Heart right ventricle (tissue), 16 donors: ENCODE results near the gene JPH2. TPM values are rescaled to one million over a fixed set of nuclear protein-coding genes. Genes with fewer than 3 reads are reported as not detected.

Experiments
- ATAC-seq, 8 donors: fragments of 200-7000 bp; cut with Tn5 transposase; one replicate each; pipeline ENCODE4 v1.9.1; 2020; ENCODE audit warnings: mild to moderate bottlenecking in 8 of 8, moderate library complexity in 8 of 8, moderate number of reproducible peaks in 1 of 8
- DNase-seq, 2 donors: peaks; one replicate each; pipeline ENCODE4 v3.0.0-alpha.2; 2020
- H3K27ac ChIP-seq, 10 donors: fragments of 200-600 bp; sonication (generic) in 2 of 10; one replicate each; pipeline versions ENCODE4 v1.5.0 to v1.8.0; 2020 to 2022; ENCODE audit warnings: mild to moderate bottlenecking in 3 of 10
- H3K27me3 ChIP-seq, 7 donors: fragments of 200-600 bp; one replicate each; pipeline ENCODE4 v1.8.0; 2021 to 2022; ENCODE audit warnings: mild to moderate bottlenecking in 2 of 7
- H3K36me3 ChIP-seq, 9 donors: fragments of 200-600 bp; sonication (generic) in 1 of 9; one replicate each; pipeline versions ENCODE4 v1.5.0 to v1.8.0; 2020 to 2022; ENCODE audit warnings: mild to moderate bottlenecking in 2 of 9
- H3K4me1 ChIP-seq, 9 donors: fragments of 200-600 bp; sonication (generic) in 1 of 9; one replicate each; pipeline versions ENCODE4 v1.5.0 to v1.8.0; 2020 to 2022; ENCODE audit warnings: mild to moderate bottlenecking in 4 of 9
- H3K4me3 ChIP-seq, 10 donors: fragments of 200-600 bp; sonication (generic) in 2 of 10; one replicate each; pipeline versions ENCODE4 v1.5.0 to v1.8.0; 2020 to 2022; ENCODE audit warnings: mild to moderate bottlenecking in 7 of 10, moderate library complexity in 2 of 10
- H3K9me3 ChIP-seq, 11 donors: fragments of 200-600 bp in 10 of 11; sonication (generic) in 2 of 11; one replicate each; pipeline versions ENCODE4 v1.5.0 to v1.8.0; 2013 to 2022; ENCODE audit warnings: mild to moderate bottlenecking in 2 of 11, control low read depth in 1 of 11, moderate library complexity in 1 of 11
- CTCF ChIP-seq, 9 donors: fragments of 200-600 bp; sonication (generic) in 2 of 9; IDR thresholded peaks; one replicate each; pipeline versions ENCODE4 v1.5.0 to v1.8.0; 2021 to 2022; ENCODE audit warnings: antibody characterized with exemption in 9 of 9, mild to moderate bottlenecking in 5 of 9, moderate library complexity in 1 of 9
- WGBS, 2 donors: extraction: QIAGEN DNeasy Blood & Tissue Kit; methylation state at CpG; one replicate each; pipeline ENCODE4 v1.1.7; 2013; ENCODE audit warnings: inconsistent platforms in 1 of 2; 5-methylcytosine and 5-hydroxymethylcytosine counted together
- intact Hi-C, 10 donors: fragments of 100-400 bp; cut with DNase I; formaldehyde crosslinking; loops; one replicate each; pipeline versions ENCODE4 v1.11.1 to v1.14.2; 2022
- polyA plus RNA-seq, 2 donors: library from polyadenylated mRNA; stranded (reverse); fragments of 200-250 nt; gene quantifications; one replicate each; pipeline ENCODE4 v1.2.3, GENCODE V29; 2013
- total RNA-seq, 10 donors: library from RNA; stranded (reverse); fragmentation: NEBNext Ultra II Directional in 3 of 10; extraction: Animal tissue kit (Norgen Biotek cat#: 25700) in 3 of 10; gene quantifications; one replicate each; pipeline versions ENCODE4 v1.2.1 to v1.2.4, GENCODE V29; 2021 to 2023
- donor health status: Arrhythmogenic right ventricular cardiomyopathy.
- donor health status: ischemic (EF 13 %, LVEDD 7.1; RV severe dilation, severe dysfunction).
- donor health status: healthy with polysubstance abuse.
- donor health status: DM: no; HTN: yes; CAD: no.
- donor health status: DM: no; HTN: no; CAD: no.
- donor health status: ischemic (EF 25% LVEDD 6.9; RV normal size, moderate dysfunction).
- donor health status: ischemic (EF 25% LVEDD 5.7; RV mildly dilated, moderate dysfunction).
- donor health status: healthy.
- donor health status: DM: yes; HTN: yes; CAD: no.
- donor health status: Ischemic cardiomyopathy.
- donor health status: ischemic (EF 35%, LVEDD 5.7; RV mildly dilated, moderate dysfunction).
- donor health status: nonischemic (EF 11% LVEDD 7.7; RV severe dilation, severe dysfunction).
- donor health status: DM: yes; HTN: yes; CAD: no.
- donor health status: PGD.
- donor health status: ischemic (EF 29% LVEDD 5.4; RV normal size, mild dysfunction).
- donor health status: nonischemic (EF 23%, LVEDD 6.1; RV moderate dilation, normal function).

JPH2 gene
- total and polyA plus RNA-seq, 12 donors: 61.9 to 215 (median 146) TPM

GRCh38 chr20:44080064-44080463 is 106.9 kb downstream of the JPH2 start:
- Histone ChIP-seq H3K36me3 (no peaks in the 10 kb centered on the region), H3K4me3 (no peak overlapping the region), H3K4me1 (peaks cover 0 to 17% (median 4%) of the 10 kb centered on the region in 9 donors), H3K27ac (no peak overlapping the region), H3K9me3 (no peaks in the 10 kb centered on the region), H3K27me3 (no peaks in the 10 kb centered on the region)
- DNase-seq (no peak), ATAC-seq (peak in 1 of 8 donors; percentile 39)
- intact Hi-C loops: loop anchor here (1.0 to 10.0 kb wide), 15 partner anchors 24 to 635 kb away; partner anchors contain the start of gene SRSF6 (in 1 of the 10)
- no peak for TF ChIP-seq CTCF (IDR thresholded peaks at IDR 0.05)
- WGBS, 2 donors: 54 to 59% methylated on average over 10 of the region's 10 CpGs

- 91 to 95% methylated on average over 10 of the region's 10 CpGs for WGBS, 2 donors
- intact Hi-C loops: loop anchor here in 4 of 10 donors (2.0 to 10.0 kb wide), 4 partner anchors 234 to 624 kb away; partner anchors contain the start of gene SRSF6 (in 1 of the 4)
- no peak overlapping the region for H3K27ac ChIP-seq
Observed at GRCh38 chr20:44079291-44079690, 107.7 kb downstream of the JPH2 start.

GRCh38 chr20:44075950-44076232 is 111.1 kb downstream of the JPH2 start:
- H3K27me3 ChIP-seq: no peaks in the 10 kb centered on the region
- H3K4me3 ChIP-seq: no peak overlapping the region
- ATAC-seq: no peak
- H3K9me3 ChIP-seq: no peaks in the 10 kb centered on the region
- H3K4me1 ChIP-seq: peaks cover 0 to 43% (median 8%) of the 10 kb centered on the region in 9 donors
- no peak for DNase-seq
- no peak overlapping the region for H3K27ac ChIP-seq
- no peak for TF ChIP-seq CTCF (IDR thresholded peaks at IDR 0.05)
- no peaks in the 10 kb centered on the region for H3K36me3 ChIP-seq
- WGBS, 2 donors: 91 to 98% methylated on average over 5 of the region's 5 CpGs
- intact Hi-C loops: loop anchor here in 3 of 10 donors (5.0 to 10.0 kb wide), 3 partner anchors 231 to 621 kb away; partner anchors contain the start of gene SRSF6 (in 1 of the 3)

More at GRCh38 chr20:44079291-44079690, 107.7 kb downstream of the JPH2 start:
- no peaks in the 10 kb centered on the region for H3K36me3 ChIP-seq
- no peaks in the 10 kb centered on the region for H3K27me3 ChIP-seq
- no peak for DNase-seq
- TF ChIP-seq CTCF (IDR thresholded peaks at IDR 0.05): no peak
- peaks cover 0 to 22% (median 5%) of the 10 kb centered on the region in 9 donors for H3K4me1 ChIP-seq
- ATAC-seq: no peak
- no peaks in the 10 kb centered on the region for H3K9me3 ChIP-seq
- no peak overlapping the region for H3K4me3 ChIP-seq

GRCh38 chr20:44075191-44075949 is 111.6 kb downstream of the JPH2 start:
- Histone ChIP-seq H3K9me3 (no peaks in the 10 kb centered on the region), H3K4me1 (peaks cover 0 to 43% (median 6%) of the 10 kb centered on the region in 9 donors), H3K36me3 (no peaks in the 10 kb centered on the region), H3K27me3 (no peaks in the 10 kb centered on the region), H3K4me3 (no peak overlapping the region), H3K27ac (peak overlapping the region in 7 of 10 donors; percentile 28 to 68 (median 58))
- no peak for TF ChIP-seq CTCF (IDR thresholded peaks at IDR 0.05)
- WGBS, 2 donors: 86 to 90% methylated on average over 23 of the region's 23 CpGs
- ATAC-seq: no peak
- intact Hi-C loops: loop anchor here in 3 of 10 donors (5.0 to 10.0 kb wide), 3 partner anchors 231 to 621 kb away; partner anchors contain the start of gene SRSF6 (in 1 of the 3)
- no peak for DNase-seq
